Tibial nerve (tissue), 4 donors: ENCODE results near the gene ITCH. TPM values are rescaled to one million over a fixed set of nuclear protein-coding genes. Genes with fewer than 3 reads are reported as not detected.

Source experiments
- DNase-seq, 2 donors: peaks; one replicate each; pipeline ENCODE4 v3.0.0-alpha.2; 2019; ENCODE audit warnings: low spot score in 2 of 2
- H3K27ac ChIP-seq, 4 donors: fragments of 200-600 bp; sonication (generic) in 3 of 4; one replicate each; pipeline ENCODE4 v1.5.1; 2017 to 2019; ENCODE audit warnings: mild to moderate bottlenecking in 1 of 4
- H3K27me3 ChIP-seq, 2 donors: fragments of 200-600 bp; sonication (generic) in 1 of 2; one replicate each; pipeline versions ENCODE4 v1.5.1 to v1.6.0; 2017 to 2019
- H3K36me3 ChIP-seq, 3 donors: fragments of 200-600 bp; sonication (generic); one replicate each; pipeline ENCODE4 v1.5.1; 2018 to 2019
- H3K4me1 ChIP-seq, 4 donors: fragments of 200-600 bp; sonication (generic) in 3 of 4; one replicate each; pipeline ENCODE4 v1.5.1; 2017 to 2019
- H3K4me3 ChIP-seq, 4 donors: fragments of 200-600 bp; sonication (generic) in 3 of 4; one replicate each; pipeline ENCODE4 v1.5.1; 2017 to 2019; ENCODE audit warnings: mild to moderate bottlenecking in 1 of 4, moderate library complexity in 1 of 4
- H3K9me3 ChIP-seq, 4 donors: fragments of 200-600 bp; sonication (generic) in 3 of 4; one replicate each; pipeline ENCODE4 v1.5.1; 2017 to 2019
- EP300 ChIP-seq, 2 donors: sonication (generic); formaldehyde crosslinking; IDR thresholded peaks; one replicate each; pipeline ENCODE4 v1.6.1; 2017; ENCODE audit warnings: antibody characterized with exemption in 2 of 2, mild to moderate bottlenecking in 1 of 2
- POLR2A ChIP-seq, 2 donors: fragments of 450-650 bp; IDR thresholded peaks; one replicate each; pipeline ENCODE4 v1.6.1; 2017; ENCODE audit warnings: antibody characterized with exemption in 2 of 2, mild to moderate bottlenecking in 2 of 2, moderate library complexity in 2 of 2
- WGBS, 2 donors: methylation state at CpG; one replicate each; pipeline ENCODE4 v1.1.5; 2018; 5-methylcytosine and 5-hydroxymethylcytosine counted together
- total RNA-seq, 4 donors: library from RNA; depleted of rRNA; stranded (reverse); fragments of >200 nt; gene quantifications; one replicate each; pipeline ENCODE4 v1.1.0, GENCODE V29; 2016
- TF ChIP-seq, protein P1 (sequence below), 5 experiments: fragments of 200-600 bp in 3 of 5; fragments of 450-650 bp in 2 of 5; sonication (generic) in 3 of 5; IDR thresholded peaks; one replicate each; pipeline ENCODE4 v1.5.1; 2016 to 2019; ENCODE audit warnings: antibody characterized with exemption in 5 of 5, mild to moderate bottlenecking in 3 of 5, moderate library complexity in 2 of 5

Gene ITCH
- total RNA-seq, 4 donors from 2014 or later = 48.4 to 85.4 (median 62.8) TPM

DNA sequence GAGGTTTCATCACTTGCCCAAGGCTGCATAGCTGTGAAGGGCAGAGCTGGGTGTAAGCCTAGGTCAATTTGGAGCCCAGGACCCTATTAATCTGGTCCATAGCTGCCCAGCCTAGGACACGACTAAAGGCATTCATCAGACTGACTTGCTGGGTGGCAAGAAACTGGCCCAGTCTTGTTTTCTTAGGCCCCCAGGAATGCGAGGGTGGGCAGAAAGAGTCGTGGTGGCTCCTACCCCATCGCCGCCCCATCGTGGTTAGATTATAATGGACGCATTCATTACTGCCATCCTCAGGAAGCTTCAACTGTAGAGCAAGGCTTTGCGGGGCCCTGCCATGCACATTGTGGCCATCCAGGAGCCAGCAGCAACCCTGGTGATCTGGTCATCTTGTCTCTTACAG, 169.2 kb downstream of the ITCH start:
- no peak overlapping the region for H3K4me3 ChIP-seq
- H3K9me3 ChIP-seq = no peaks in the 10 kb centered on the region
- peaks cover 0 to 57% (median 26%) of the 10 kb centered on the region in 4 donors for H3K4me1 ChIP-seq
- DNase-seq = no peak
- H3K27ac ChIP-seq = peak overlapping the region; percentile 59 to 90 (median 79)
- WGBS, 2 donors = 19 to 47% methylated on average over 8 of the region's 8 CpGs
- H3K27me3 ChIP-seq = no peaks in the 10 kb centered on the region
- TF ChIP-seq, protein P1, sequence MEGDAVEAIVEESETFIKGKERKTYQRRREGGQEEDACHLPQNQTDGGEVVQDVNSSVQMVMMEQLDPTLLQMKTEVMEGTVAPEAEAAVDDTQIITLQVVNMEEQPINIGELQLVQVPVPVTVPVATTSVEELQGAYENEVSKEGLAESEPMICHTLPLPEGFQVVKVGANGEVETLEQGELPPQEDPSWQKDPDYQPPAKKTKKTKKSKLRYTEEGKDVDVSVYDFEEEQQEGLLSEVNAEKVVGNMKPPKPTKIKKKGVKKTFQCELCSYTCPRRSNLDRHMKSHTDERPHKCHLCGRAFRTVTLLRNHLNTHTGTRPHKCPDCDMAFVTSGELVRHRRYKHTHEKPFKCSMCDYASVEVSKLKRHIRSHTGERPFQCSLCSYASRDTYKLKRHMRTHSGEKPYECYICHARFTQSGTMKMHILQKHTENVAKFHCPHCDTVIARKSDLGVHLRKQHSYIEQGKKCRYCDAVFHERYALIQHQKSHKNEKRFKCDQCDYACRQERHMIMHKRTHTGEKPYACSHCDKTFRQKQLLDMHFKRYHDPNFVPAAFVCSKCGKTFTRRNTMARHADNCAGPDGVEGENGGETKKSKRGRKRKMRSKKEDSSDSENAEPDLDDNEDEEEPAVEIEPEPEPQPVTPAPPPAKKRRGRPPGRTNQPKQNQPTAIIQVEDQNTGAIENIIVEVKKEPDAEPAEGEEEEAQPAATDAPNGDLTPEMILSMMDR (IDR thresholded peaks at IDR 0.05) = no peak
- peak in 1 of 2 donors; percentile 65 for TF ChIP-seq EP300 (IDR thresholded peaks at IDR 0.05)
- peak in 1 of 2 donors; percentile 39 for TF ChIP-seq POLR2A (IDR thresholded peaks at IDR 0.05)
- H3K36me3 ChIP-seq = peaks cover 2 to 88% (median 10%) of the 10 kb centered on the region in 3 donors

DNA sequence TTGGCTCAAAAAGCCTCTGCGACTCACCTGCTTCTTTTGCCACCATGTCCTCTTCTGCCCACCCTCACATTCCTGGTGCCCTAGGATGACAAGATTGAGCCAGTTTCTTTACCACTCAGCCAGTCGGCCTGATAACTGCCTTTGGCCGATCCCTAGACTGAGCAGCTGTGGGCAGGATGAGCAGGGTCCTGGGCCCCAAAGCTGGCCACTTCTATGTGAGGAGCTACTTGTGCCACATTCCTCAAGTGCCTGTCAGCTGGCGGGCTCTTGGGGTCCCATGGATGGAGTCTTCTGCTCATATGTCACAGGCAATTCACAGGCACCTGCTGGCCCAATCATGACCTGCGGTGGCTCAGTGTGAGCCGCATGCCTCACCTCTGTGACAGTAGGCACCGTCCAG, 169.7 kb downstream of the ITCH start:
- H3K9me3 ChIP-seq = no peaks in the 10 kb centered on the region
- peak overlapping the region; percentile 59 to 90 (median 79) for H3K27ac ChIP-seq
- H3K4me3 ChIP-seq = no peak overlapping the region
- WGBS, 2 donors = 73 to 82% methylated on average over 7 of the region's 7 CpGs
- peaks cover 2 to 88% (median 9%) of the 10 kb centered on the region in 3 donors for H3K36me3 ChIP-seq
- TF ChIP-seq, protein P1 (IDR thresholded peaks at IDR 0.05) = no peak
- TF ChIP-seq POLR2A (IDR thresholded peaks at IDR 0.05) (no peak), EP300 (IDR thresholded peaks at IDR 0.05) (no peak)
- H3K4me1 ChIP-seq = peaks cover 0 to 52% (median 24%) of the 10 kb centered on the region in 4 donors
- no peaks in the 10 kb centered on the region for H3K27me3 ChIP-seq
- DNase-seq = no peak

DNA sequence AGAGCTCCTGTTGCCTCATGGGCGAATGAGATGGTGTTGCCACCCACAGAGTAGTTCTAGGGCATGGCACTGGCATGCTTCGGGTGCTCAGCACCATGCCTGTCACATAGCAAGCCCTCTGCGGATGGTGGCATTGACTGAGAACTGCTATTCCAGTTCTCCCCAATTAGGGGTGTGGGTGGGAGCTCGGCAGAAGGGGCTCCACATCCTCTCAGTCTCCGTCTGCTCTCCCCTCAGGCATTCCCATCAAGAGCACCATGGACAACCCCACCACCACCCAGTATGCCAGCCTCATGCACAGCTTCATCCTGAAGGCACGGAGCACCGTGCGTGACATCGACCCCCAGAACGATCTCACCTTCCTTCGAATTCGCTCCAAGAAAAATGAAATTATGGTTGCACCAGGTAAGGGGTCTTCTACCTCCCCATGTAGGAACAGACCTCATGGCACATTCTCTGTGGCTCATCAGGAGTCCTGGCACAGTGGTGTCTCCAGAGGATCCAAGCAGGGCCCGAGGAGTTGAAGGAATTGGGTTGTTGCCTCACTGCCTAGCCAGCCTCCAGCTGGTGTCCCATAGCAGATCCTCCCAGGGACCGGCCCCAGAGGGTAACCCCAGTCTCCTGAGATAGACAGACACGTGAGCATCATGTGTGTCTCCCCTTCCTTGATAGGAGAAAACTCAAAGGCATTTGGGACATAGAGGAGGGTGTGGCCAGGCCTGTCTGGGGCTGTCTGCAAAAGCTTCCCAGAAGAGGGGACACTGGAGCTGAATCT, 171.5 kb downstream of the ITCH start:
- Histone ChIP-seq H3K27me3 (no peaks in the 10 kb centered on the region), H3K9me3 (no peaks in the 10 kb centered on the region), H3K4me3 (no peak overlapping the region), H3K27ac (peak overlapping the region in 2 of 4 donors; percentile 82 to 90), H3K4me1 (peaks cover 0 to 44% (median 16%) of the 10 kb centered on the region in 4 donors), H3K36me3 (peaks cover 2 to 89% (median 9%) of the 10 kb centered on the region in 3 donors)
- WGBS, 2 donors = 86 to 91% methylated on average over 12 to 14 of the region's 15 CpGs
- DNase-seq = no peak
- TF ChIP-seq EP300 (IDR thresholded peaks at IDR 0.05) (no peak), POLR2A (IDR thresholded peaks at IDR 0.05) (no peak)
- TF ChIP-seq, protein P1 (IDR thresholded peaks at IDR 0.05) = no peak

DNA sequence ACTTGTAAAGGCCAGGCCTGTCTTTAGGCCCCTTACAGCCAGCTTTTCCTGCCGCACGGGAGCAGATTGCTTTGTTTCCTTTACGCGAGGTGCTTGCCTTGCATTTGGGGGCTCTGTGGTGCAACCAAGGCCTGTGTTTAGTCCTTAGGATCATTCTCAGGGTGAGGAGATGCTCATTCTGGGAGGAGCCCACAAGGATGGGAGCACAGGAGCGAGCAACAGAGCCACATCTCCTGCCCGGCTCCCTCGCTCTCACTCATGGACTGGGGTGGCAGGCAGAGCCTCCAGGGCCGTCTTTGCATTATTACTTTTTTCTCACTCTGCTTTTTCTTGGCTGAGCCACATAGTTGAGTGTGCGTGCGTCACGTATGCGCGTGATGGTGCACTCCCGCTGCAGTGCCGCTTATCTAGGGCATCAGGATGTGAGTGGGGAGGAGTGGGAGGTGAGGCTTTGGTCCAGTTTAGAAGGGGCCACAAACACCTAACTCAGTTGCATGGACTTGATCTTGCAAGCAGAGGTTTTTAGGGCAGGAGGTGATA, 172.3 kb downstream of the ITCH start:
- H3K36me3 ChIP-seq = peaks cover 2 to 89% (median 11%) of the 10 kb centered on the region in 3 donors
- DNase-seq = no peak
- TF ChIP-seq EP300 (IDR thresholded peaks at IDR 0.05) (no peak), POLR2A (IDR thresholded peaks at IDR 0.05) (no peak)
- TF ChIP-seq, protein P1 (IDR thresholded peaks at IDR 0.05) = no peak

DNA sequence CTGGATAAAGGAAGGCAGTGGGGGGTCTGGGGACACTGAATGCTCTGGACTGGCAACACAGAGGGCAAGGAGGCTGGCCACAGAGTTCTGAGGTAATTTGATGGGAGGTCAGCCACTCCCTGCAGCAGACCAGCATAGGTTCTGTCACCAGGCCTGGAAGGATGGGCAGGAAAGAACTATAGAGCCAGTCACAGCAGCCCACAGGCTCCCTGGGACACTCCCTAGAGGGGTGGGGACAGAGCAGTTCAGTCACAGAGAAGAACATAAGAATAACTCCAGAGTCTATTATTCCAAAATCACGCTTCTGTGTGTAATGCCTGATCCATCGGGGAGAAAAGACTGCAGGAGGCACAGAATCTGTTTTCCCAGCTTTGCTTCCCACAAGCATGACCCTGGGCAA, 172.8 kb downstream of the ITCH start:
- Histone ChIP-seq H3K4me3 (no peak overlapping the region), H3K36me3 (peaks cover 2 to 89% (median 16%) of the 10 kb centered on the region in 3 donors), H3K4me1 (peaks cover 0 to 31% (median 6%) of the 10 kb centered on the region in 4 donors), H3K27me3 (no peaks in the 10 kb centered on the region), H3K27ac (peak overlapping the region in 3 of 4 donors; percentile 51 to 90 (median 67)), H3K9me3 (no peaks in the 10 kb centered on the region)
- 76 to 96% methylated on average over 2 of the region's 2 CpGs for WGBS, 2 donors
- no peak for TF ChIP-seq EP300 (IDR thresholded peaks at IDR 0.05)
- TF ChIP-seq, protein P1 (IDR thresholded peaks at IDR 0.05) = no peak
- no peak for TF ChIP-seq POLR2A (IDR thresholded peaks at IDR 0.05)
- DNase-seq = no peak

More for the DNA sequence above, 172.3 kb downstream of the ITCH start:
- Histone ChIP-seq H3K4me3 (no peak overlapping the region), H3K4me1 (peaks cover 0 to 36% (median 8%) of the 10 kb centered on the region in 4 donors), H3K27me3 (no peaks in the 10 kb centered on the region), H3K27ac (peak overlapping the region in 3 of 4 donors; percentile 51 to 90 (median 67)), H3K9me3 (no peaks in the 10 kb centered on the region)
- WGBS, 2 donors = 82 to 91% methylated on average over 15 of the region's 15 CpGs
